Measurements from ENCODE around the gene C2orf72. TPM values are rescaled to one million over a fixed set of nuclear protein-coding genes. Genes with fewer than 3 reads are reported as not detected.

The C2orf72 gene
- total and polyA plus RNA-seq, 2 of the 13 experiments (the other 11 are each of a cell fraction or from before 2014, with no cell fraction given): 147 to 203 TPM

GRCh38 chr2:231041061-231041689 lies 3.9 kb downstream of the C2orf72 start (continued):
- TF ChIP-seq ZNF646 (CRISPR knock-in tag; IDR thresholded peaks at IDR 0.05) (no peak), ZNF607 (CRISPR knock-in tag; IDR thresholded peaks at IDR 0.05; ENCODE audit: borderline replicate concordance) (peak; percentile 19; the same call in 1 of the 2 replicates), HNRNPH1 (optimal IDR thresholded peaks at IDR 0.05; ENCODE audit: low read depth, low read length) (no peak), AKNA (CRISPR knock-in tag; IDR thresholded peaks at IDR 0.05; ENCODE audit: borderline replicate concordance) (no peak), ZBTB39 (CRISPR knock-in tag; IDR thresholded peaks at IDR 0.05) (no peak), THAP11 (CRISPR knock-in tag; IDR thresholded peaks at IDR 0.05) (no peak), DR1 (CRISPR knock-in tag; IDR thresholded peaks at IDR 0.05) (no peak), ZNF572 (CRISPR knock-in tag; IDR thresholded peaks at IDR 0.05) (0 out of 2 replicates have a peak, but pooled peaks have one; percentile 40), MIXL1 (CRISPR knock-in tag; IDR thresholded peaks at IDR 0.05) (no peak), ZNF20 (CRISPR knock-in tag; IDR thresholded peaks at IDR 0.05) (no peak), NFE2L1 (CRISPR knock-in tag; IDR thresholded peaks at IDR 0.05; ENCODE audit: borderline replicate concordance) (no peak), ZXDC (CRISPR knock-in tag; IDR thresholded peaks at IDR 0.05) (no peak), ZKSCAN5 (CRISPR knock-in tag; IDR thresholded peaks at IDR 0.05) (no peak)

Data from HepG2 (cell line).